GM21825 (cell line): ENCODE data around the gene MTFR1L.

Experiments
- ATAC-seq: cut with Tn5 transposase; IDR thresholded peaks from one replicate; pipeline ENCODE4 v1.9.1; 2021; ENCODE audit warnings: mild to moderate bottlenecking, moderate library complexity; ENCODE audit not compliant: unreplicated experiment

MTFR1L gene

DNA sequence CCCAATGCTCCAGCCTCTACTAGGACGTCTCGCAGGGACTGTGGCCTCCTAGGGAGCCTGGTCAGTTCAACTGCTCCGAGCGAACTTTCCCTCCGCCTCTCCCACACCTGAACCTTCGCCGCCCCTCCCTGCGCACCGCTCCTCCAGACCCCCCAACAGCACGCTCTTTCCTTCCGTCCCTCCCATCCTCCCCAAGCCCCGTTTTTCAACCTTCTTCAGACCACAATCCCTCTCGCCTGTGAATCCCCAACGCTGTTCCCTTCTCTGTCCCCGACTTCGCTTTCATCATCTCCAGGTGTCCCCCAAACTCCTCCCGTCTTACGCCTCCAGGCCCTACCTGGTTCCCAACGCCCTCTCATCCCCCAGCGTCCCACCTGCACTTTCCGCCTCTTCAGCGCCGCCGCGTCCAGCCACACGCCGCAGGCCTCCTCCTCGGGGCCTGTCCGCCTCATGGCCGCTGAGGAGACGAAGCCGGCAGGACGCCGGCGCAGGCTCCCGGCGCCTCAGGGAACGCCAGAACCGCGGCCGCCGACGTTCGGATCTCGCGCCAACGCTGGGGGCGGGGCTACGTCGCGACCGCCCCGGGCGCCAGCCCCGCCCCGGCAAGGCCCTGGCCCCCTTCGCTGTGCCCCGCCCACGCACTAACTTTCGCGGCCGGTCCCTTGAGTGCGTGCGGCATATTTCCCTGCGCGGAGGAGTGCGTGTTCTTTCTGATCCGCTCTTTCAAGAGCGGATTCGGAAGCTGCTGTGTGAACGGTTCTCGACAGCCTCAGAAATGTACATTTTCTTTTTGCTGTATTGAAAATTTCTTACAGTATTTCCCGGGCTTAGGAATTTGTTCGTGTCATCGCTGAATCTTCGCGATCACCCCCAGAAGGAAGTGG lies 39.4 kb downstream of the MTFR1L start, which contains the start of gene AUNIP:
Gene AUNIP (minus strand): TSS at position 552 of the 884 bp plus-strand sequence. CDS start 100 bp downstream, at position 452.
- peak; percentile 68 for ATAC-seq

DNA sequence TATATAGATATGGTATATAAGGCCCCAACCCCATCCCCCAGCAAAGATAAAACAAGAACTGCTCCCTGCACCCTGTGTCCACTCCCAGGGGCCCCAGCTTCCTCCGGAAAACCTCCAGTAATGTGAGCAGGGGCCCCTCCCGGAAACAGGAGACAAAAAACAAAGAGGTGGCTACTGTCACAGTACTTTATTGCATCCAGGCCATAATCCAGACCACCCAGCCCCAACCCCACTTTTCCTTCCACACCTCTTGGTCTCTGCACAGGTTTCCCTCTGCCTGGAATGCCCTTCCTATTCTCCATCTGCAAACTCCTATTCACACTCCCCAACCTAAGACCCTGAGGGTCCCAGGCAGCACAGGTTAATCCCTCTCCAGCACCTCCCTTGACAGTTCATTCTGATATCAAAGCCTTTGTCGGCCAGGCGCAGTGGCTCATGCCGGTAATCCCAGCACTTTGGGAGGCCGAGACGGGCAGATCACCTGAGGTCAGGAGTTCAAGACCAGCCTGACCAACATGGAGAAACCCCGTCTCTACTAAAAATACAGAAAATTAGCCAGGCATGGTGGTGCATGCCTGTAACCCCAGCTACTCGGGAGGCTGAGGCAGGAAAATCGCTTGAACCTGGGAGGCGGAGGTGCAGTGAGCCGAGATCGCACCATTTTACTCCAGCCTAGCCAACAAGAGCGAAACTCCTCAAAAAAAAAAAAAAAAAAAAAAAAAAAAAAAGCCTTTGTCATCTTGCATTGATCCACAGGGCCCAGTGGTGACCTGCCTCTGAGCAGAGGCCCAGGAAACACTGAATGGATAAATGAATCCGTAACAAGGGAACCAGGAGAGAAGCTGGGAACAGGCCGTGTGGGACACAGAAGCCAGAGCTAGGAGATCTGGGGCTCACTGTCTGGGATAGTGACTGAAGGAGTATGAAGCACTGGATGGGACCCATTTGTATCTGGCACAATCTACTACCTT lies 41.8 kb downstream of the MTFR1L start:
- no peak for ATAC-seq

DNA sequence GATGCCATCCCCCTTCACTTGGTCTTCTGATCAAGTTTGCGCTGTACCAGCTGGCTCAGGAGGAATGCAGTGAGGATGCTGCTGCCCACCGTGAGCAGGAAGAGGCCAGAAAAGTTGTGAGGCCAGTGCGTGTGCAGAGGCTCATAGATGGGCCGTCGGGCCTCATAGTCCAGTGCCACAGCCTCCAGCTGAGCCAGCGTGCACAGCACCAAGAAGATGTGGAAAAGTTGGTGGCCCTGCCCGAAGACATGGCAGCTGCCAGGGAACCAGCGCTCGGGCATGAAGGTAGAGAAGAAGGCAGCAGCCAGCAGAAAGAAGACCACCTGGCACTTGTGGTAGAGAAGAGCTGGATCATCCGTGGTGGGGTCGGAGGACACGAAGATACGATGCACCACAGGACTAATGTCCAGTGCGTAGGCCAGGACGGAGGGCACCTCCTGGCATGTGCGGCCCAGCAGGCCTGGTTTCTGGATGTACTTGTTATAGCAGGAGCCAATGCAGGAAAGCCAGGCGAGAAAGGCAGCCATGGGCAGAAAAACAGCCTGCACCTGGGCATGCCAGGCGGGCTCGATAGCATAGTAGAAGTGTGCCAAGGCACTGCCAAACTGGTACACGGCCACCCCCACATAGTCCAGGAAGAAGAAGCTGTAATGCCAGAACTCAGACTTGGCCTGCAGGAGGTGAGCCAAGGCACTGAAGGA lies 43.2 kb downstream of the MTFR1L start:
- no peak for ATAC-seq

DNA sequence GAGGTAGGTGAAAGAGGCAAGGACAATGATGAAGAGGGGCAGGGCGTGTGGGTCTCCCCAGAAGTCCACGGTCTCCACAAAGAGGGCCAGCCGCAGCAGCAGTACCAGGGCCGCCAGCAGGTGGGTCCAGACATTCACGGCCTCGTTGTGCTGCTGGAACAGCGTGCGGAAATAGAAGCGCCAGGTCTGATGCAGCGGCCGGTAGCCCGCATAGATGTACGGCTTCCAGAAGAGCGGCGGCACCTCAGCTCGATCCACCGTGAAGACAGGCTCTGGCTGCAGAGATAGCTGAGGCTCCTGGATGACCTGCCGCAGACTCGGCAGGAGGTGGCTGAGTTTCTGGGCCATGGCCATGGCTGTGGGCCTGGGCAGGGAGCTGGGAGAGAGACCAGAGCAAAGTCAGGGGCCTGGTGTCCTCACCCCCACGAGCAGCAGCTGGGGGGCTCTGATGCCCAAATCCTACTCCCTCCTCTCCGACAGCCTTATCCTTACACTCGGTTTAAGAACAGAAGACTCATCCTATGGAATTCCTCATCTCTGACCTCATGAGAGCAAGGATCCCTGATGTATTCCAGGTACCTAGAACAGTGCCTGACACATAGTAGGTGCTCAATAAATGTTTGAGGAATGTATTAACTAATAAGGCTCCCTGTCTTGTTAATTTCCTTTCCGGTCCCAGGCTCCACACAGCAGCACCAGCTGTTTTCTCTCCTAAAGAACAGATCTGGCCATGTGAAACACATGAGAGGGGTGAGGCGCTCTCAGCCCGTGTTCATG lies 43.9 kb downstream of the MTFR1L start:
- no peak for ATAC-seq

DNA sequence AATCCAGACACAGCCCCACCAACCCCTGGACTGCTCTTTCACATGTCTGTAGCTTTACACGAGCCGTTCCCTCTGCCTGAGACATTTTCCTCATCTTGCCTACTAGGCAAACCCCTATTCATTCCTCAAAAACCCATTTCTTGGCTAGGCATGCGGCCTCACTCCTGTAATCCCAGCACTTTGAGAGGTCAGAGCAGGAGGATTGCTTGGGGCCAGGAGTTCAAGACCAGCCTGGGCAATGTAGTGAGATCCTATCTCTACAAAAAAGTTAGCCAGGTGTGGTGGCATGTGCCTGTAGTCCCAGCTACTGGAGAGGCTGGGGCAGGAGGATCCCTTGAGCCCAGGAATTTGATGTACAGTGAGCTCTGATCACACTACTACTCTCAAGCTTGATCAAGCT lies 44.7 kb downstream of the MTFR1L start:
- ATAC-seq = no peak

DNA sequence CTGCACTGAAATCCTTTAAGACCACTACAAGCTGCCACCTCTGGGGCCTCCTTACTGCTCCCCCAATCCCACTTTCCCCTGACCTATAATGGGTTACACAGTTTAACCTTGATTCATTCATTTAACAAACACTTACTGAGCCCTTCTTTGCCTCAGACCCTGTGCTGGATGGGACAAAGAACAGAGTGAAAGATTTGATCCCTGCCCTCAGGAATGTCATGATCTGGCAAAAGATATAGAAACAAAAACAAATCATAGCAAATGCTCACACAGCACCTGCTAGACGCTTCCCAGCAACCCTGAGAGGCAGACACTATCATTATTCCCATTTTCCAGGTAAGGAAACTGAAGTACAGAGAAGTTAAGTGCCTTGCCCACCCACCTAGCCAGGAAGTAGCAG lies 46.5 kb downstream of the MTFR1L start:
- no peak for ATAC-seq

DNA sequence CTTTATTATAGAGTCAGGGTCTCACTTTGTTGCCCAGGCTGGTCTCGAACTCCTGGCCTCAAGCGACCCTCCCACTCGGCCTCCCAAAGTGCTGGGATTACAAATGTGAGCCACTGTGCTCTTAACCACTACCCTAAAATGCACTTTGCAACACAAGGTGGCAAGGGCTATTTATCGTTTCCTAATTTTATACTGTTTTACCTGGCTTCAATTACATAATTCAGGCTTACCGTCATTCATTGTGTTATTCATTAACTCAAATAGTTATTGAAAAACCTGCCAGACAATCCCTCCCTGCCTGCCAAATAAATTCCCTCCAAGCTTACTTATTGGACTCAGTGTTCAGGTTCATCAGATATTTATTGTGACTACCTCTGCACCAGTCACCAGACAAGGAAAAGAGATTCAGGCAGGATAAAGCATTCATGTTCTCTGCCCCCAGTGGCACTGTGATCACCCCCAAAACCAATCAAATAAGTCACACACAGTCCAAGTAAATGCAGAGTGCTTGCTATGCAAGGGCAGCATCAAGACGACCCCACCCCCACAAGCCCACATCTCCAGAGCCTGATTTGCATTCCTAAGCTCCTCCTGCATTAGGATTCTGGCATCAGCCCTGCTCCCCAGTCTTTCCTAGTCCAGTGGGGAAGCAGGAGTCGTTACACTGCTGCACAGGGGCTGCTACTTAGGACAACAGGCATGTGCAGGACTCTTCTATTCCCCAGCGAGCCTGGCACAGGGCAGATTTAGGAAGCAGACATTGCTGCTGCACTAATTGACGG lies 47.6 kb downstream of the MTFR1L start:
- ATAC-seq = no peak

DNA sequence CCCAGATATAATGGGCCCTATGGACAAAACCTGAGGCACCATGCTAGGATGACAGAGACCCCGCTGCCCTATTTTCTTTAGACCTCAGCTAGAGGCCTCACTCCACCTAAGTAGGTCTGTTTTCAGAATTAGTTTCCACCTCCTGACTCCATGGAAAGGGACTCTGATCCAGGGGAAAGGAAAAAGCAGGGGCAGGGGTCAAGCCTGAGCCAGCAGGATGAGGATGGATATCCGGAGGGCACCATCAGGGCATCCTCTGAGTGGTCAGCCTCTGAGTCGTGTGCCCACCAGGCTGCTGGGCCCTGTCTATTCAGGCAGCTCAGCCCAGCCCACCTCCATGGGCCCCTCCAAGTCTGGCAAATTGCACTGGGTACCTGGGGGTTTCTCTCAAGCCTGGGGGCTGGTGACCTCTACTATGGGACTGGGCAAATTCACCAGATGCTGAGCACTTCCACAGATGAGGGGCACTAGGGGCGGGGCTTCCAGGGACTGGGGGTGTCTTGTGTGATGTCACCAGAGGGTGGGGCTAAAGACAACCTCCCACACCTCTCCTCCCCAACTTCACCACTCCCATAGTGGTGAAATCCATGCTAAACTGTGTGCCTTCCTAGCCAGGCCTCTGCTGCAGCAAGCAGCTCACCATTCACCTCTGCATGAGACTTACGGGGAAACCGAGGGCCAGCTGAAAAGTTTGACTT lies 50.3 kb downstream of the MTFR1L start:
- ATAC-seq = no peak

DNA sequence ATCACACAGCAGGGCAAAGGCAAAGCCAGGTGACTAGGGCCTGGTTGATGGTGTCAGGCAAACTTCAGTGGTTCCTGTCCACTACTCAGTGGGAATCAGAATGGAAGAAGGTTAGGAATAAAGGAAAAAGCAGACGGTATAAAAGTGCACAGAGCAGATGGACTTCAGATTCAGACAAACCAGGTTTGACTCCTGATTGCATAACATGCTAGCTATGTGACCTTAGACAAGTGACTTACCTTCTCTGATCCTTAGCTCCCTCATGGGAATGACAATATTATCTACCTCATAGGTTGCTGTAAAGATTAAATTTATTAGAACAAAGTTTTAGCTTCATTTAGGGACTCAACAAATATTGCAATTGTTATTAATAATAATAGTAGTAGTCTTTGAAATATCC lies 50.9 kb downstream of the MTFR1L start:
- no peak for ATAC-seq

DNA sequence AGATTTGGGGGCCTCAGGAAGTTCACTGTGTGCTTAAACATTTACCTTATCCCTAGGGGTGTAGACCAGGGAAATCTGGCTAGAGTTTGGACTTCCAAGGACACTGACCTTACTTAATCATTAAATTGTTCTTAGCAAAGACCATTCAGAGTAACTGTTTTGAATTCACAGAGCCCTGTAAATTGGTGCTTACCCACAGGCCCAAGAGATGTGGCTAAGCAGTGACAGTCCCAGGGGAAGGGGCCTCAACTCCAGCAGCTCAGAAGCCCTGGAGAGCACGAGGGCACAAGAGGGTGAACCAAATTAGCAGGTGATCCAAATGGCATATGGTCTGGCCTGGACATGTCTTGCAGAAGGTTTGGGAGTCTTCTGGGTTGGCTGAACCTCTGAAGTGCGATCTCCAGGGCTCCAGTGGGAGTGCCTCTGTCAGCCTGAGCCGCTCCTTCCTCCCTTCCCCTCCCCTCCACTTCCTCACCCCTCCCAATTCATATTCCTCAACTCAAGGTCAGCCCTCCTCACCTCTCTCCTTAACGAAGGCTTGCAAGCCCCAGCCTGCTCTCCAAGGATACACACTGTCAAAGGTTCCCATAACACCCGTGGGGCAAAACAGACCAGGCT lies 51.4 kb downstream of the MTFR1L start:
- ATAC-seq = no peak

DNA sequence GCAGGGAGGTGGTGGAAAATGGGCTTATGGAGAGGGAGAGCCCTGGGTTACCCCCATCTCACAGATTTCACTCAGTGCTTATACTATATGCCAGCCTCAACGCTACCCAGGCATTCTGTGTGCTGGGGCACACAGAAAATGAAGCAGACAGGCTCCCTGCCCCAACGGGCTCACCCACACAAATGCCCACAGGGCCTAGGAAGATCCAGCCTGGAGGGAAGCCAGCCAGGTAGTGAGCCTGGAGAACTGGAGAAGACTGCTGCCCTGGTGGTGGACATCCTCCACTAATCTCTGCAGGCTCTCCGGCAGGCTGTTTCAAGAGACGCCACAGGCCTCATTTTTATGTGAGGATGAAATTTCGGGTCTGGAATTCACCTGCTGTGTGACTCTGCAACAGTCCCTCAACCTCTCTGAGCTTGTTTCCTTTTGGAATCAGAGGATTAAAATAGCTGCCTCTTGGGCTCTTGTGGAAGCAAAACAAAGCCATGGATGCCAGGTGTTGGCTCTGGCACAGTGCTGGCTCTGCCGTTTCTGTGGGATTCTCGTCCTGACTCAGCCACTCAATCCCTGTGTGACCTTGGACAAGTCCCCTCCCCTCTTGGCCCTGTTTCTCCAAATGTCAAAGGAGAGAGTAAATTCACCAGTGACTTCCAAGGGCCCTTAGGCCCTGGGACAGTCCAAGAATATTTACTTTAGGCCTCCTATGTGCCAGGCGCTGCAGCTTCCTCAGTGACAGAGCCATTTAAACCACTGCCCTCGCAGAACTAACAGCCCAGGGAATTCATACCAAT lies 52.1 kb downstream of the MTFR1L start:
- no peak for ATAC-seq

DNA sequence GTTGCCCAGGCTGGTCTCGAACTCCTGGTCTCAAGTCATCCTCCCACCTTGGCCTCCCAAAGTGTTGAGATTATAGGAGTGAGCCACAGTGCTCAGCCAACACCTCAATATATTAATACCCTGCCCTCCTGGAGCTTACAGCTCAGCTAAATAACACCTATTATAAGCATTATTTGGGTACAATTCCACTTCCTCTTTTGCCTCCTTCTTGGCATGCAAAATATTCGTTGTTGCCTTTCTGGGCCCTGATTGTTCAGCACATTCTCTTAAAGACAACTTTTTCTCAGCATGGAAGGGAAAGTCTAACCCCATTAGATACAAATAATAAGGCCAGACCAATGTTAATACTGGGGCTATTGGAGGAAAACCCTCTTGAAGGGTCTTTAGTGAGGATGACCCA lies 53.0 kb downstream of the MTFR1L start:
- ATAC-seq = no peak

DNA sequence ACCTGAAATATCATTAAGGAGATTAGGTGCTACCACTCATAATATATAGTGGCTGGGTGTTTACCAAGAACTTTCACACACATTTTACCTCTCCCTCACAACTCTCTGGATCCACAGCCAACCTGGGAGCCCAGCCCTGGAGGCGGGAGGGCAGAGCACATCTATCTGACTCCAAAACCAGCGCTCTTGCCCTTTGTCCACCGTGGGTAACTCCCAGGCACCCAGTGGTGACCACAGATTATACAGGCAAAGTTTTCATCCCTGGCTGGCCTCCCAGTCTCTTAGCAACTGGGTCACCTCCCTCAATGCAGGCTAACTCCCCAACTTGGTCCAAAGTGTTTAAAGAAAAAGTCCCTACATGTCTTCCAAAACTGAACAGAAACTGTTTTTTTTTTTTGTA lies 53.4 kb downstream of the MTFR1L start:
- ATAC-seq = no peak

DNA sequence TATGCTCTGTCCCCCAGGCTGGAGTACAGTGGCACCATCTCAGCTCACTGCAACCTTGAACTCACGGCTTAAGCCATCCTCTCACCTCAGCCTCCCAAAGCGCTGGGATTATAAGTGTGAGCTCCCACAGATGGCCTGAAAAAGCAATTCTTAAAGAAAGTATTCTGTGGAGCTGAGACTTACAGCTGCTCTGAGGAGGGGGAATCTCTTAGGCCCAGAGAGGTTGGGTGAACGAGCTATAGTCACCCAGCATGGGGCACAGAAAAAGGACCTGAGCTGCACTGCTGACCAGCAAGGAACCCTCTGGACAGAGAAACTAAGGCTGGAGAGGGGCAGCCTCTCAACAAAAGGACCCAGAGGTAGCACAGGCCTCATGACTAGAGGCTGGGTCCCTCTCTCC lies 54.5 kb downstream of the MTFR1L start:
- ATAC-seq = no peak

DNA sequence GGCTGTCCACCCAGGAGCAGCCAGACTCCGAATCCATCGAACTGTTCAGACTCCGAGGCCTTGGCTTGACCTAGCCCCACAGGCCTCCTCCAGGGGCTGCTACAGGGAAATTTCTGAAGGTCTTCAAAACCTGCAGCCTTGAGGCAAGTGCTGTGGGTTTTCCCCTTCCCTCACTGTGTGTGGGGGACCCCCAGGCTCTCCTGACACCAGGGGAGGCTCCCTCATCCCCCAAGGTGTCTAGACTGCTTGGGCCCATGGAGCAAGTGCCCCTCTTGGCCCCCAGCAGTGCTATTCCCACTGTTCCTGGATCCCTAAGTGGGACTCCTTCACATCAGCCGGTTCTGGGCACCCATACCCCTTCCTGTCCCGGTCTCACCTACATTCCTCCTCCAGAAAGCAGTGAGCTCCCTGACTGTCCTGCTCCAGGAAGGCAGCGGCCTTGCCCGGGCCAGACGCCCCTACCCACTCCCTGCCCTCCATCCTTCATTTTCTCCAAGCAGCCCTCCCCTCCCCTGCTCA lies 54.9 kb downstream of the MTFR1L start:
- no peak for ATAC-seq

DNA sequence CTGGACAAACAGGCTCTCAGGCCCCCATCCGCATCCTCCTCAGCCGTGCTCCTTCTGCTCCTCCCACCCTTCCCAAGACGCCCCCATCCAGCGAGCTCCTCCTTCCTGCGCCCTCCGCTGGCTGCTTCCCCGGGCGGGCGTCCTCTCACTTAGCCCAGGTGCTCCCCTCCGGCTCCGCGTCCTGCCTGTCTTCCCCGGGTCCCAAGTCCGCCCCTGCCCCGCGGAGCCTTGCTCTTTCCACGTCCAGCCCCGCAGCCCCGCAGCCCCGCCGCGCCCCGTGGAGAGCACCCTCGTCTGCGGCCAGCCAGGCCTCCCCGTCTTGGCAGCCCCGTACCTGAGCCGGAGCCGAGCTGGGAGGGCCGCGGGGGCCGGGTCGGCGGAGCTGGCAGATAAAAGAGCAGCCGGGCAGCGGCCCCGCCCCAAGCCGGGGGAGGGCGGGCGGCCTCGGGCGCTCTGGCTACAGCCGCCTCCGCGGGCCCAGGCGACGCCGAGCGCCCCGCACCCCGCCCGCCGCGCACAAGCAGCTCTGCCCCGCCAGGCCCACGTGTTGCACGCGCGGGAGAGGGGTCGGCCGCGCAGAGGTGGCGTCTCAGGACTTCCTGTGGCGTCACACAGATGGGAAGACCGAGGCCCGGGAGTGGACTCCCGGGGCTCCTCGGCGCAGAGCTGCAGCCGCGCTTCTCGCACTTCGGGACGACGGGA lies 55.6 kb downstream of the MTFR1L start, which contains the start of gene PAQR7:
Gene PAQR7 (minus strand): TSS at position 555 of the 702 bp plus-strand sequence. CDS start 11,869 bp downstream, outside the sequence.
- ATAC-seq = peak; percentile 50
